Kidney glomerular epithelial cell (primary cell): ENCODE results near the gene A3GALT2.

Source experiments
- DNase-seq: peaks from one replicate; lab custom pipeline; 2025; lab: John Stamatoyannopoulos, UW

A3GALT2 gene

GRCh38 chr1:33350611-33351280, 29.8 kb upstream of the A3GALT2 start:
- DNase-seq = no peak

GRCh38 chr1:33349778-33350610, 29.1 kb upstream of the A3GALT2 start:
- DNase-seq = peak; percentile 59

GRCh38 chr1:33349081-33349759, 28.3 kb upstream of the A3GALT2 start:
- DNase-seq = no peak

GRCh38 chr1:33348676-33349080, 27.8 kb upstream of the A3GALT2 start:
- DNase-seq = peak; percentile 42

DNA sequence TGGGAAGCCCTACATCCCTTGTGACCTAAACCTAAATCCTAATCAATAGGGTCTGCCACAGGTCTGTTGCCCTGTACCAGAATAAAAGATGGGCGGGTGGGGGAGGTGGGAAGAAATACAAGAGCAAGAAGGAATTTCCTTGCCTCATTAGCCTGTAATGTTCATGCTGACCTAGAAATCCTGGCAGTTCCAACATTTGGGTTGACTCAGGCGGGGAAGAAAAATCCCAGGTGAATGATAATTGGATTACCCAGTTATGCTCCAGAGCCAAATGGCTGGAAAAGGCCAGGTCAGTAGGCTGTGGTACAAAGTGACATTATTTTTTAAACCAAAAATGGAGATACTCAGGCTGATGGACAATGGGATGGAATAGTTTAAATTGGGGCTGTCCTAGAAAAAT, 27.3 kb upstream of the A3GALT2 start:
- DNase-seq = peak; percentile 57

- DNase-seq = no peak
Measured at GRCh38 chr1:33347650-33347992, 26.7 kb upstream of the A3GALT2 start.

GRCh38 chr1:33346927-33347649, 26.2 kb upstream of the A3GALT2 start:
- DNase-seq = peak; percentile 95

- no peak for DNase-seq
Measured at GRCh38 chr1:33346533-33346926, 25.6 kb upstream of the A3GALT2 start.

GRCh38 chr1:33344896-33345560, 24.1 kb upstream of the A3GALT2 start:
- no peak for DNase-seq

DNA sequence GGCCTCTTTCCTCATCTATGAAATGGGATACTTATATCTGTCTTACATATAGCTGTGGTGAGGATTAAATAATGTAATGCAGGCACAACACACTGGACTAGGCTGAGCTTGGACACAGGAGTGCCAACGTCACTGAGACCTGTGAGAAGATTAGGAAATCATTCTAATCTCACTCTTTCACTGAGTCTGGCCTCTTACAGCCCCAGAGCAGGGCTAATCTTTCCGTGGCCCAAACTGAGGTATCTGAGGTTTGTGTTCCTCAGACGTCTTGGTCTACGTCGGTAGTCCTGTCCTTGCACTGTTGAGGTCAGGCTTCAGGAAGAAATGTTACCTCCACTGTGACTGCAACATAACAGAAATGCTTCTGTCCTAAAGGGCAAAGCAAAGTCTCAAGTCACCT, 22.6 kb upstream of the A3GALT2 start:
- no peak for DNase-seq

GRCh38 chr1:33342041-33342723, 21.3 kb upstream of the A3GALT2 start:
- peak; percentile 97 for DNase-seq

GRCh38 chr1:33341190-33341589, 20.3 kb upstream of the A3GALT2 start:
- no peak for DNase-seq

DNA sequence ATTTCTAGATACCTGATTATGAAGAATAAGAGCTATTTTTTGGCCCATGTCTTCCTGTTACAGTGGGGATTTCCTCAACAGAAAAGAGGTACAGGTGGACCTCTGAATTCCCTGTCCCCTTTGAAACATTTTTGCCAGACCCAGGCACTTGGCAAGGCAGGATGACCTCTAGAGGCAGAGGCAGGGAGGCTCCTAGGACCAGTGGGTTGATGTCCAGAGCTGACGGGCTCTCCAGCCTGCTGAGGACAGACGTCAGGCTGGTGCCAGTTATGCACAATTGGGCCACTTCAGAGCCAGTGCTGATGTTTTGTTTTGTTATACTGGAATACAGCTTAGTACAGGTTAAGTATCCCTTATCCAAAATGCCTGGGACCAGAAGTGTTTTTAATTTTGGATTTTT, 18.5 kb upstream of the A3GALT2 start:
- no peak for DNase-seq

DNA sequence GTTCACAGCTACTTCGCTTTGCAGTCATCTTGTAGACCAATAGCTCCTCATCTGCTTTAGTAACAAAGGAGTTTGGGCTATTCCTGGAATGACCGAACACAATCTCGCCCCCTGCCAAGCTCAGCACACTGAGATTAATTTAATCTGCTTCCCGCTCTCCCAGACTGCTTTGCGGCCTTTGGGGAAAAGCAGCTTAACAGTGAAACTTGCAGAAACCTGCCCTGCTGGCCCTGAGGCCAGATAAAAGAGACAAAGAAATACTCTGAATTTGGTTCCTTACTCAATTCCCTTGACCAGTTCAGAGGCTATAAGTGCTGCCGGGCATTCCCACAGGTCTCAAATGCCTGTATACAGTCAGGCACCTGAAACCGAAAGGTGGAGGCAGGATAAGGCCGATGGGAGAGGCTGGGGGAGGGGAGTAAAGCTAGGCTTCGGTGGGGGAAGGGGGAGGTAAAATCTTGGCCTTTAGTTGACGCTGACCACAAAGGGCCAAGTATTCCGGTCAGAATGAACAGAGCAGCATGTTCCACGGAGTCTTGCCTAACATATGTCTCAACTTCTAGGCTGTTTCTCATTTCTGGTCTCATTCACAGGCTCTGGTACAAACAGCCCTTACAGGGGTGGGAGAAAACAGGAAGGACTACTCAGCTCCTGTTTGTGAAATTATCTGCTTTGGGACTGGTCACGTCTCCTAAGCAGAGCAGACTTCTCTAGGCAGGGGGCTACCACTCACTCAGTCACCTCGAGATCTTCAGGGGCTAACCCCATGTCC, 17.7 kb upstream of the A3GALT2 start:
- no peak for DNase-seq

- DNase-seq = no peak
Measured at GRCh38 chr1:33338048-33338439, 17.1 kb upstream of the A3GALT2 start.

DNA sequence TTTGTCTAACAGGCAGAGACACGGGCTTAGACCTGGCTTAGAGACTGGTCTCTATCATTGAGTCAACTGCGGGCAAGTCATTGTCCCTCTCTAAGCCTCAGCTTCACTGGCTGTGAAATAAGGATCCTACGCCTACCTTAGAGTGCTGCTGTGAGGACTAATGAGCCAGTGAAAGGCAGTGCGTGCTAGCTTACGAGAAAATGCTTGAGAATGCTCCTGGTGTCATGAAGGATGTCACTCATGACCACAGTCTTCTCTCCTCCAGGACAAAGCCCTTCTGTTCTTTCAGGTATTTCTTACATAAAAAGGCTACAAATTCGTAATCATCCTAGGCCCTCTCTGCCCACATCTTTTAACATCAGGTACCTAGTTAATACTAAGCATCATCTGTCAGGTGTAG, 16.5 kb upstream of the A3GALT2 start:
- DNase-seq = no peak

GRCh38 chr1:33336580-33336979, 15.7 kb upstream of the A3GALT2 start:
- DNase-seq = no peak

DNA sequence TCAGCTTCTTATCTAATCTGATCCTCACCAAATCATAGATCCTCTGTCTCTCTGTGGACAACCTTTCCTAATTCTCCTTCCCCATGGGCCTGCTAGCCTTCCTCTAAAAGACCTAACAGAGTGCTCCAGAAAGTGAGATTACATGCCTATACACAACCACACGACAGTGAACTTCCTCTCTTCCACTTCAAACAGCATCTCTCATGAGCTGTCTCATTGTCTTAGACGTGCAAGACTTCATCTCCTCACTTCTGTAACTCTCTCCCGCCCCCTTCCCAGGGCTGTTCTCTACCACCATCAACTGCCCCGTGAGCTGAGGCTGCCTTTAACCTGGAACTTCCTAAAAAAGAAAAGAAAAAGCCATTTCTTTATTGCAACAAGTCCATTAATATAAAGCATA, 14.1 kb upstream of the A3GALT2 start:
- no peak for DNase-seq

DNA sequence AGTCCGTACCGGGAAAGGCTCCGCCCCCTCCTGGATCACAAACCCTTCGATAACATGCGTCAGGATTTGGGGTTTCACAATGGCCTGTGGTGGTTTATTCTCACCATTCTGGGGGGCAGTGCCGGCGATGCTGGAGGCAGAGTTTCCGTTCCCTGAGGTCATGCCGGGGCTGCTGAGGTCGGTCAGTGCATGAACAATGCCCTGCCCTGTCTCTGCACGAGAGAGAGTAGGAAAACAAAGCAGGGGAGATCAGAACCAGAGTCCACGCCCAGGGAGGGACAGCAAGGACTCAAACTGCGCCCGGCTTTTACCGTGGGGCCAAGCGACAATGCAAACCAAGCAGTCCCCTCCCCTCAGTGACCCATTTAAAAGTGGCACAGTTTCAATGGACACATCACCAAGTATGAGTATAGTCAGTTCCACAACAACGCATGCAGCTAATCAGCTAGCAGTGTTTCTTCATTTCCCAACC, 13.2 kb upstream of the A3GALT2 start:
- no peak for DNase-seq

- no peak for DNase-seq
Measured at GRCh38 chr1:33332881-33333280, 12.0 kb upstream of the A3GALT2 start.
